Esophagus muscularis mucosa (tissue), 4 donors: Measurements from ENCODE around the gene MGME1. TPM values are rescaled to one million over a fixed set of nuclear protein-coding genes. Genes with fewer than 3 reads are reported as not detected.
A peak's percentile ranks its signal among the peaks of the same experiment; 100 is the strongest.

Source experiments
- DNase-seq: peaks from one replicate; pipeline ENCODE4 v3.0.0-alpha.2; 2017; ENCODE audit errors: extremely low spot score
- H3K27ac ChIP-seq, 4 donors: fragments of 200-600 bp; sonication (generic); replicated peaks in 1 of 4; 1 replicate in 3 of 4; 2 replicates in 1 of 4; pipeline ENCODE4 v1.5.1; 2016 to 2019; ENCODE audit warnings: mild to moderate bottlenecking in 1 of 4
- H3K27me3 ChIP-seq, 4 donors: fragments of 200-600 bp; sonication (generic); one replicate each; pipeline versions ENCODE4 v1.5.1 to v1.6.0; 2016 to 2019
- H3K36me3 ChIP-seq, 4 donors: fragments of 200-600 bp; sonication (generic); one replicate each; pipeline ENCODE4 v1.5.1; 2016 to 2019
- H3K4me1 ChIP-seq, 4 donors: fragments of 200-600 bp; sonication (generic); one replicate each; pipeline ENCODE4 v1.5.1; 2016 to 2019
- H3K4me3 ChIP-seq, 4 donors: fragments of 200-600 bp; sonication (generic); 1 replicate in 2 of 4; 2 replicates in 2 of 4; pipeline ENCODE4 v1.5.1; 2016 to 2019; ENCODE audit warnings: mild to moderate bottlenecking in 4 of 4, moderate library complexity in 1 of 4
- H3K9me3 ChIP-seq, 4 donors: fragments of 200-600 bp; sonication (generic); 1 replicate in 3 of 4; 2 replicates in 1 of 4; pipeline ENCODE4 v1.5.1; 2016 to 2019
- EP300 ChIP-seq: sonication (generic); formaldehyde crosslinking; IDR thresholded peaks from one replicate; pipeline ENCODE4 v1.6.1; 2017; ENCODE audit warnings: antibody characterized with exemption
- POLR2A ChIP-seq: fragments of 450-650 bp; IDR thresholded peaks from one replicate; pipeline ENCODE4 v1.6.1; 2017; ENCODE audit warnings: antibody characterized with exemption, moderate library complexity, mild to moderate bottlenecking, low read depth
- POLR2AphosphoS5 ChIP-seq, 2 donors: sonication (generic); formaldehyde crosslinking; IDR thresholded peaks; one replicate each; pipeline ENCODE4 v1.6.1; 2017; ENCODE audit warnings: antibody characterized with exemption in 2 of 2
- WGBS: methylation state at CpG from one replicate; pipeline ENCODE4 v1.1.5; 2018; 5-methylcytosine and 5-hydroxymethylcytosine counted together
- intact Hi-C: fragments of 100-400 bp; cut with DNase I; formaldehyde crosslinking; loops from one replicate; pipeline ENCODE4 v1.15.1; 2023
- total RNA-seq, 4 donors: library from RNA; depleted of rRNA; stranded (reverse); fragments of >200 nt; gene quantifications; one replicate each; pipeline versions ENCODE4 v1.1.0 to v1.2.1, GENCODE V29; 2016
- TF ChIP-seq, protein P1 (sequence below), 3 experiments: fragments of 200-600 bp in 2 of 3; fragments of 450-650 bp in 1 of 3; sonication (generic) in 2 of 3; IDR thresholded peaks; one replicate each; pipeline ENCODE4 v1.5.1; 2017 to 2019; ENCODE audit warnings: antibody characterized with exemption in 3 of 3, mild to moderate bottlenecking in 2 of 3, moderate library complexity in 1 of 3

The MGME1 gene
- total RNA-seq, 4 donors from 2014 or later = 5.2 to 6.5 (median 6.0) TPM

DNA sequence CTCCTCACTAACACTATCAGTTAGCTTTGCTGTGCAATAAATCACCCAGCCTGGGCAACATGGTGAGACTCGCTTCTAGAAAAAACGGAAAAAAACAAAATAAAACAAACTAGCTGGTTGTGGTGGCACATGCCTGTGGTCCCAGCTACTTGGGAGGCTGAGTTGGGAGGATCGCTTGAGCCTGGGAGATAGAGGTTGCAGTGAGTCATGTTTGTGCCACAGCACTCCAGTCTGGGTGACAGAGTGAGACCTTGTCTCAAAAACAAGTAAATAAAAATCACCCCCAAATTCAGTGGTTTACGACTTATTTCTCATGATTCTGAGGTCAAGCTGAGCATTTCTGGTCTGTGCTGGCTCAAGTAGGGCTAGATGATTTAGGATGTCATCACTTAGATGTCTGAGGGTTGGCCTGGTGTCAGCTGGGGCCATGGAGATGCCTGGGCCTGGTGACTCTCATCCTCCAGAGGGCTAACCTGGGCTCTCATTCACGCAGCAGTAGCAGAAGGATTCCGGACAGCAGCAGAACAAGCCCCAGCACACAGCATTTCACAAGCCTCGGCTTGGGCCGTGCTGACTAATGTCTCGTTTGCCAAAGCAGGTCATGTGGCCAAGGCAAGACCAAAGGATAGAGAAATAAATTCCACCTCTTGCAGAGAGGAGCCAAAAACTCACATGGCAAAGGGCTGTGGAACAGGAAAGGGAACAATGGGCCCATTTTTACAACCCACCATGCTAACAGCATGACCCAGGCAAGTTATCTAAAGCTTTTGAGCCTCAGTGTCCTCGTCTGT, 32.5 kb downstream of the MGME1 start:
- TF ChIP-seq POLR2A (no peak), POLR2AphosphoS5 (IDR thresholded peaks at IDR 0.05) (peak; percentile 71 to 91)
- Histone ChIP-seq H3K36me3 (no peaks in the 10 kb centered on the region), H3K4me3 (no peak overlapping the region), H3K4me1 (peaks cover 0 to 48% (median 44%) of the 10 kb centered on the region in 4 donors), H3K9me3 (no peaks in the 10 kb centered on the region), H3K27me3 (no peaks in the 10 kb centered on the region), H3K27ac (peak overlapping the region; percentile 68 to 79 (median 74))
- WGBS = 63% methylated on average over 7 of the region's 10 CpGs
- intact Hi-C loops = no loop called here
- DNase-seq = peak; percentile 94

- no peak overlapping the region for H3K4me3 ChIP-seq
- no peaks in the 10 kb centered on the region for H3K9me3 ChIP-seq
- TF ChIP-seq POLR2AphosphoS5 (IDR thresholded peaks at IDR 0.05) = no peak
- TF ChIP-seq, protein P1, sequence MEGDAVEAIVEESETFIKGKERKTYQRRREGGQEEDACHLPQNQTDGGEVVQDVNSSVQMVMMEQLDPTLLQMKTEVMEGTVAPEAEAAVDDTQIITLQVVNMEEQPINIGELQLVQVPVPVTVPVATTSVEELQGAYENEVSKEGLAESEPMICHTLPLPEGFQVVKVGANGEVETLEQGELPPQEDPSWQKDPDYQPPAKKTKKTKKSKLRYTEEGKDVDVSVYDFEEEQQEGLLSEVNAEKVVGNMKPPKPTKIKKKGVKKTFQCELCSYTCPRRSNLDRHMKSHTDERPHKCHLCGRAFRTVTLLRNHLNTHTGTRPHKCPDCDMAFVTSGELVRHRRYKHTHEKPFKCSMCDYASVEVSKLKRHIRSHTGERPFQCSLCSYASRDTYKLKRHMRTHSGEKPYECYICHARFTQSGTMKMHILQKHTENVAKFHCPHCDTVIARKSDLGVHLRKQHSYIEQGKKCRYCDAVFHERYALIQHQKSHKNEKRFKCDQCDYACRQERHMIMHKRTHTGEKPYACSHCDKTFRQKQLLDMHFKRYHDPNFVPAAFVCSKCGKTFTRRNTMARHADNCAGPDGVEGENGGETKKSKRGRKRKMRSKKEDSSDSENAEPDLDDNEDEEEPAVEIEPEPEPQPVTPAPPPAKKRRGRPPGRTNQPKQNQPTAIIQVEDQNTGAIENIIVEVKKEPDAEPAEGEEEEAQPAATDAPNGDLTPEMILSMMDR (IDR thresholded peaks at IDR 0.05) = no peak
- no peak for TF ChIP-seq EP300
- TF ChIP-seq POLR2A = no peak
- intact Hi-C loops = no loop called here
- no peaks in the 10 kb centered on the region for H3K36me3 ChIP-seq
- 67% methylated on average over 5 of the region's 5 CpGs for WGBS
- H3K4me1 ChIP-seq = peaks cover 8 to 66% (median 62%) of the 10 kb centered on the region in 4 donors
- H3K27ac ChIP-seq = peak overlapping the region; percentile 75 to 86 (median 83)
- no peaks in the 10 kb centered on the region for H3K27me3 ChIP-seq
- no peak for DNase-seq
Measured at GRCh38 chr20:18003897-18004296, 35.1 kb downstream of the MGME1 start.

DNA sequence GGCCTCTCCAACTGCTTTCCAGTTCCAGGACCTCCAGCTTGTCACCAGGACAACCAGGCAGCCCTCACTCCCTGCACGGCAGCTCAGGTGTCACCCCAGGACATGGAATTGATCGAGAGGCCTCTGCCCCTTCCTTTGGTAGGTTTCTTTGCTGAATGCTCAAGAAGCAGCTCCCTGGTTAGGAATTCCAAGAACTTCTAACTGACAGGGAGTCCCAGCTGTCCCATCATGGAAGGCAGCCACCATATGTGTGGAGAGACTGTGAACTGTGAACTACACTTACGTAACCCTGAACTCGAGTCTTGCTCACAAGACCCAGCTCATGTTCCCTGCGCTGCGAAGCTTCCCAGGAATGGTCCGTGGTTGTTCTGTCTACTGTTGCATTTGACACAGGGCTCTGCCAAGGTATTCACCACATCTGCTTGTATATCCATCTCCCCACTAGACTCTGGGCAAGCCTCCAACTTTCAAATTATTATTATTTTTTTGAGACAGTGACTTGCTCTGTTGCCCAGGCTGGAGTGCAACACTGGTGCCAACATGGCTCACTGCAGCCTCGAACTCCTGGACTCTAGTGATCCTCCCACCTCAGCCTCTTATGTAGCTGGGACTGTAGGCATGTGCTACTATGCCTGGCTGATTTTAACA, 35.7 kb downstream of the MGME1 start:
- TF ChIP-seq, protein P1 (IDR thresholded peaks at IDR 0.05) = no peak
- TF ChIP-seq EP300 = peak; percentile 33
- no peak for TF ChIP-seq POLR2A
- peak; percentile 57 to 83 for TF ChIP-seq POLR2AphosphoS5 (IDR thresholded peaks at IDR 0.05)
- no peaks in the 10 kb centered on the region for H3K36me3 ChIP-seq
- 58% methylated on average over 8 of the region's 8 CpGs for WGBS

GRCh38 chr20:18005170-18005989, 36.6 kb downstream of the MGME1 start:
- Histone ChIP-seq H3K4me1 (peaks cover 8 to 66% (median 62%) of the 10 kb centered on the region in 4 donors), H3K27ac (peak overlapping the region; percentile 75 to 86 (median 83))

More for the DNA sequence above, 35.7 kb downstream of the MGME1 start:
- DNase-seq = no peak
- Histone ChIP-seq H3K27me3 (no peaks in the 10 kb centered on the region), H3K4me3 (no peak overlapping the region), H3K9me3 (no peaks in the 10 kb centered on the region), H3K27ac (peak overlapping the region; percentile 75 to 86 (median 83)), H3K4me1 (peaks cover 8 to 66% (median 62%) of the 10 kb centered on the region in 4 donors)
- intact Hi-C loops = no loop called here

More at GRCh38 chr20:18005170-18005989, 36.6 kb downstream of the MGME1 start:
- H3K36me3 ChIP-seq = no peaks in the 10 kb centered on the region
- no peak for DNase-seq
- no peak overlapping the region for H3K4me3 ChIP-seq
- TF ChIP-seq, protein P1 (IDR thresholded peaks at IDR 0.05) = no peak
- TF ChIP-seq EP300 (no peak), POLR2AphosphoS5 (IDR thresholded peaks at IDR 0.05) (no peak), POLR2A (no peak)
- WGBS = 71% methylated on average over 21 of the region's 21 CpGs
- intact Hi-C loops = no loop called here
- no peaks in the 10 kb centered on the region for H3K27me3 ChIP-seq
- no peaks in the 10 kb centered on the region for H3K9me3 ChIP-seq
